SK-N-MC (cell line): Measurements from ENCODE around the gene TANC1.

Source experiments
- EZH2 ChIP-seq: fragments of 200-600 bp; sonication (generic); IDR thresholded peaks from one replicate; pipeline ENCODE4 v1.6.1; 2017; ENCODE audit warnings: antibody characterized with exemption
- POLR2AphosphoS5 ChIP-seq: IDR thresholded peaks from 2 replicates; pipeline ENCODE4 v1.6.1; 2012; ENCODE audit warnings: mild to moderate bottlenecking, low read depth, low read length, borderline replicate concordance

- TF ChIP-seq POLR2AphosphoS5, result no peak
- TF ChIP-seq EZH2, result no peak
These were observed 30.3 kb downstream of the TANC1 start for GRCh38 chr2:158998551-158999248.
